ENCODE data around the gene SRSF4.

- TF ChIP-seq POLR2A (IDR thresholded peaks at IDR 0.05; ENCODE audit: low read depth, low read length): no peak
- no peak for TF ChIP-seq POLR2AphosphoS5 (IDR thresholded peaks at IDR 0.05; ENCODE audit: low read depth, low read length)
- TF ChIP-seq TAF1 (IDR thresholded peaks at IDR 0.05; ENCODE audit: borderline replicate concordance, low read depth, low read length): no peak
Measured at GRCh38 chr1:29222686-29223085, 41.0 kb upstream of the SRSF4 start.

Measured in GM12892 (cell line).